Myocyte (in vitro differentiated cells): Measurements from ENCODE around the gene SSH2. TPM values are rescaled to one million over a fixed set of nuclear protein-coding genes. Genes with fewer than 3 reads are reported as not detected.
A peak's percentile ranks its signal among the peaks of the same experiment; 100 is the strongest.
"Not testable (repeated sequence)": the region's sequence is repeated elsewhere in the genome, so short reads cannot be mapped to it uniquely, and the experiment has no call there.

Experiments
- DNase-seq: peaks from one replicate; pipeline ENCODE4 v3.0.0-alpha.2; 2012; ENCODE audit warnings: low read depth
- total RNA-seq: library from RNA; depleted of rRNA; stranded (reverse); fragments of >200 nt; gene quantifications from 2 replicates; pipeline ENCODE4 v1.2.3, GENCODE V29; 2014

Gene SSH2
- total RNA-seq, 1 donor from 2014 or later: 26.7 TPM

GRCh38 chr17:29881256-29881655, 48.8 kb downstream of the SSH2 start:
- no peak for DNase-seq

- DNase-seq: no peak
Observed at GRCh38 chr17:29880031-29880430, 50.0 kb downstream of the SSH2 start.

- DNase-seq: no peak
Observed at GRCh38 chr17:29874931-29875596, 55.0 kb downstream of the SSH2 start.

- DNase-seq: not testable (repeated sequence)
Observed at GRCh38 chr17:29874358-29874757, 55.7 kb downstream of the SSH2 start.

- DNase-seq: no peak
Observed at GRCh38 chr17:29873476-29873875, 56.6 kb downstream of the SSH2 start.

- DNase-seq: peak; percentile 50
Observed at GRCh38 chr17:29870836-29871465, 59.1 kb downstream of the SSH2 start.

GRCh38 chr17:29867643-29868181, 62.3 kb downstream of the SSH2 start:
- DNase-seq: no peak

- no peak for DNase-seq
Observed at GRCh38 chr17:29866746-29867404, 63.2 kb downstream of the SSH2 start.

- DNase-seq: no peak
Observed at GRCh38 chr17:29864615-29865014, 65.4 kb downstream of the SSH2 start.

- DNase-seq: not testable (repeated sequence)
Observed at GRCh38 chr17:29864123-29864522, 65.9 kb downstream of the SSH2 start.

- no peak for DNase-seq
Observed at GRCh38 chr17:29862951-29863350, 67.1 kb downstream of the SSH2 start.

- DNase-seq: no peak
Observed at GRCh38 chr17:29862127-29862526, 67.9 kb downstream of the SSH2 start.

- DNase-seq: not testable (repeated sequence)
Observed at GRCh38 chr17:29859445-29859844, 70.6 kb downstream of the SSH2 start.

GRCh38 chr17:29857823-29858222, 72.2 kb downstream of the SSH2 start:
- no peak for DNase-seq

GRCh38 chr17:29857105-29857504, 72.9 kb downstream of the SSH2 start:
- not testable (repeated sequence) for DNase-seq

- no peak for DNase-seq
Observed at GRCh38 chr17:29855686-29856085, 74.3 kb downstream of the SSH2 start.

GRCh38 chr17:29848737-29849136, 81.3 kb downstream of the SSH2 start:
- DNase-seq: no peak

- DNase-seq: no peak
Observed at GRCh38 chr17:29847527-29848400, 82.3 kb downstream of the SSH2 start.

- no peak for DNase-seq
Observed at GRCh38 chr17:29847118-29847517, 82.9 kb downstream of the SSH2 start.

GRCh38 chr17:29846298-29846697, 83.7 kb downstream of the SSH2 start:
- no peak for DNase-seq

- peak; percentile 25 for DNase-seq
Observed at GRCh38 chr17:29844339-29845048, 85.5 kb downstream of the SSH2 start.
